ENCODE data around the gene PLA2G2F.
"Not testable (repeated sequence)": the region's sequence is repeated elsewhere in the genome, so short reads cannot be mapped to it uniquely, and the experiment has no call there.

Gene PLA2G2F

DNA sequence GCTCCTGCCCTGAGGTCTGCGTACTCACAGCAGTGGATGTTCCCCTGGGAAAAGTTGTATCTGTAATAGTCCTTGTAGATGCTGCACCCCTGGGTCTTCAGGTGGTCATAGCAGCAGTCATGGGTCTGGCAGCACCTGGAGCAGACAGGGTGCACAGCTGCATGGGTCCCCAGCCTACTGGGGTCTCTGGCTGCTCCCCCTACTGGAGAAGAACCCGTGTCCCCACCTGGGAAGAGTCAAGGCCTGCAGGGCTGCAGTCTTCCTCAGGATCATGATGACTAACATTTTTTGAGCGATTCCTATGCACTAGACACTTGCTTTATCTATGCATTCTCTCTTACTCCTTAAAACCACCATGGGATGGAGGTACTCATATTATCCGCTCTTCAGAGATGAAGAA, 23.6 kb upstream of the PLA2G2F start:
- no peak for DNase-seq

DNA sequence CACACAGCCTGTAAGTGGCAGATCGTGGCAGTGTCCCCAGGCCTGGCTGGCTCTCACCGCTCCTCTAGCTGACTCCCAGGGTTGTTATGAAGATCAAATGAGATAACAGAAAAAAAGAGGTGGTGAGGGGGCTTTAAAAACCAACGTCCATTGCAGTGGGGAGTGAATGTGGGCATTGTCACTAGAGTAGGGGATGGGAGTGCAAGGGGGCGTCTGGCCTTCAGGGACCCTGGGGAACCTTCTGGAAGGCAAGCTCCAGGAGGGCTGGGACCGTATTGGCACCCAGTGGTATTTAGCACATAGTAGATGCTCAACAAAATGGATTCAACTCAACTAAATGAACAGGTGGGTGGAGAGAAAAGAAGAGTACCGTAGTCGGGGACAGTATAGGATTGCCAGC, 23.2 kb upstream of the PLA2G2F start:
- DNase-seq, result no peak

DNA sequence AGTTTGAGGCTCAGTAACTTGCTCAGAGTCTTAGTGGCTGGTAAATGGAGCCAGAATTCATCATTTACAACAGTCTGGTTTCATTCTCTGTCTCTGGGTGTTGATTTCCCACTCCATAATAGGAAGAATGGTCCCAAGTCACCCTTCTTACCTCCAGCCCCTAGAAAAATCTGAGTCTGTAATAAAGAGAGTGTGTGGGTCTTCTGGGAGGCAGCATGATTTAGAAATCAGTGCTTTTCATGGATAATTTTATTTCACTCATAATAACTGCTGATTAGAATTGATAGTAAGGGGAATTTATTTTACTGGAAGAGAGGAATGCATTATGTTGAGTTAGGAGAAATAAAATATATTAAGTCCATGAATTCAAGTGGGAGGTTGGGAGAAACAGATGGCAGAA, 21.9 kb upstream of the PLA2G2F start:
- DNase-seq, result no peak

DNA sequence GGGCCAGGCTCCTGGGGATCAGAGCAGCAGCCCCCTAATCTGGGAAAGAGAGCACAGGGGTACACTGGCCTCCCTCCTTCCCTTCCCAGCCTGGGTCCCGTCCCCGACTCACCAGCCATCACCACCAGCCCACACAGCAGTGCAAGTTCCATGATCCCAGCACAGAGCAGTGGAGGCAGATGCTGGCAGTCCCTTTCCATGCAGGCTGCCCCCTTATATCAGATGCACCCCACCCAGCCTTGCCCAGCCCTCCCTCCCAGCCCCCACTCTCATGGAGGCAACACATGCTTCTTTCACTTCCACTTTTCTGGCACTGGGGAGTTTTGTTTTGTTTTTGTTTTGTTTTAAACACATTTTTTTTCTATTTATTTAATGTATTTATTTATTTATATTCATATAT, 19.8 kb upstream of the PLA2G2F start, which contains the start of gene PLA2G2D:
Gene PLA2G2D (minus strand): TSS at position 190 of the 400 bp plus-strand sequence. CDS start 38 bp downstream, at position 152.
- DNase-seq, result no peak

DNA sequence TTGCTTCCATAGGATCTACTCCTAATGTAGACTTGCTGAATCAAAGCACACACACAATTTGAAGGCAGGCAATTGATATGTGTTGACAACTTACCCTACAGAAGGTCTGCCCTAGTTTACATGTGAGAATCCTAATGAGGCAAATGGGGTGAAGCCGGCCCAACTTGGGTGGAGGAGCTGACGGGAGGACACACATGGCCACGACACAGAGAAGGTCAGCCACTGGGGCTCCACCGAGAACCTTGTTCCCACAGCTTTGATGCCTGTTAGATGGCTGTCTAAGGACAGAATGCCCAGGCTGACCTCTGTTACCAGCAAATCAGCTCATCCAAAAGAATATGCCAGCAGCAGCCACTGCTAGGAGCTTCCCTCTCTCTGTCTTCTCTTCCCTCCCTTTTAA, 18.3 kb upstream of the PLA2G2F start:
- no peak for DNase-seq

DNA sequence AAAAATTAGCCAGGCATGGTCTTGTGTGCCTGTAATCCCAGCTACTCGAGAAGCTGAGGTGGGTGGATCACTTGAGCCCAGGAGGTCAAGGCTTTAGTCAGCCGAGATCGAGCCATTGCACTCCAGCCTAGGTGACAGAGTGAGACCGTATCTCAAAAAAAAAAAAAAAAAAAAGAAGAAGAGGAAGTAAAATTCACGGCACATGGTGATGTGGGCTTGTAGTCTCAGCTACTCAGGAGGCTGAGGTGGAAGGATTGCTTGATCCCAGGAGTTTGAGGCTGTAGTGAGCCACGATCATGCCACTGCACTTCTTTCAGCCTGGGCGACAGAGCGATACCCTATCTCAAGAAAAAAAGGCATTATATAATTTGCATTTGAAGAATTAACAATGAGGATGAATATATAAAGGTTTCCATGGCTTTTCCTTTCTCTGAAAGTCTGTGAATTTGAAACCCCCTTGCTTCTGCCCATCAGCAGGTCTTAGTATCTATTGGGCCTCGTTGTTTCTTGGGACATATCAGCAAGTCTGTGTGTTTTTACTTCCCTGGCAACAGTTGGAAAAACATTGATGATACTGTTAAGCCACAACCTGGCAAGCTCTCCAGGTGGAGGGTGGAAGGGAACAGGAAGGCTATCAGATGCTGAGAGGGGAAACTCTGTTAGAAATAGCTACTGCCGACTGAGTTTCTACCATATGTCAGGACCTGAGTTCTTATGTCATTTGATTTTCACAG, 15.2 kb upstream of the PLA2G2F start:
- no peak for DNase-seq

DNA sequence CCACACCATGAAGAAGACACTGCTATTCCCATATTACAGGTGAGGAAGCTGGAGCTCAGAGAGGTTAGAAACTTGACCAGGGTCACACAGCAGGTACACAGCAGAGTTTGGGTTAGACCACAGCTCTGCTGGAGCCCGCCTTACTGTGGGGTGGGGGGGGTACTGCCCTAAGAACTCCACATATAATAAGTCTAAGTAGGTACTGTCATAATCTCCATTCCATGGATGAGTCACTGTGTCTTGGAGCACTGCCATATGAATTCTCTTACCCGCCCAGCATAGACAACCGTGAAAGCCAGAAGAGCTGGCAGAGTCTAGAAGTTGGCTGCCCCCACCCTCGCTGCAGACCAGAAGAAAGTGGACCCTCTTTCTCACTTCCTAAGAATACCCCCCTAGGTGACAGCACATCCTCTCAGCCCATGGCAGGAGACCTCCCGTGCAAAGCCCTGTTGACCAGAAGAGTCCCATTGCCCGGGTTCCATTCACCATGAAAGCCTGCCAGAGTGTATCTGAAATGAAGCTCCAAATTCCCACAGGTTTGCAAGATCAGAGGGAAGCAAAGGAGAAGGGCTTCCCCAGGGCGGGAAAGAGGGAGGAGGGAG, 14.6 kb upstream of the PLA2G2F start:
- no peak for DNase-seq

DNA sequence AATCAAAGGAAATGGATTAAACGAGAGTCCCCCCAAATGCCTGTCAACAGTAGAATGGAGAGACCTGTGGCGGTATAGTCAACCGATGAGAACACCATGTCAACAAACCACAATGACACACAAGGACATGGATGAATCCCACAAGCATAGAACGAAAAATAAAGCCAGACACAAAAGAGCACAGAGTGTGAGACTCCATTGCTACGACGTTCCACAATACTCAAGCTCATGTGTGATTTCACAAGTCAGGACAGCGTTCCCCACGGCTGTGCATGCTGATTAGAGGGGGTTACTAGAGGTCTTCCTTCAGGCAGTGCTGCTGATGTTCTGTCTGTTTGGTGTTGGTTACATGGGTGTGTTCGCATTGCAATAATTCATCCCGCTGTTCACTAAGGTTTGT, 14.0 kb upstream of the PLA2G2F start:
- no peak for DNase-seq

DNA sequence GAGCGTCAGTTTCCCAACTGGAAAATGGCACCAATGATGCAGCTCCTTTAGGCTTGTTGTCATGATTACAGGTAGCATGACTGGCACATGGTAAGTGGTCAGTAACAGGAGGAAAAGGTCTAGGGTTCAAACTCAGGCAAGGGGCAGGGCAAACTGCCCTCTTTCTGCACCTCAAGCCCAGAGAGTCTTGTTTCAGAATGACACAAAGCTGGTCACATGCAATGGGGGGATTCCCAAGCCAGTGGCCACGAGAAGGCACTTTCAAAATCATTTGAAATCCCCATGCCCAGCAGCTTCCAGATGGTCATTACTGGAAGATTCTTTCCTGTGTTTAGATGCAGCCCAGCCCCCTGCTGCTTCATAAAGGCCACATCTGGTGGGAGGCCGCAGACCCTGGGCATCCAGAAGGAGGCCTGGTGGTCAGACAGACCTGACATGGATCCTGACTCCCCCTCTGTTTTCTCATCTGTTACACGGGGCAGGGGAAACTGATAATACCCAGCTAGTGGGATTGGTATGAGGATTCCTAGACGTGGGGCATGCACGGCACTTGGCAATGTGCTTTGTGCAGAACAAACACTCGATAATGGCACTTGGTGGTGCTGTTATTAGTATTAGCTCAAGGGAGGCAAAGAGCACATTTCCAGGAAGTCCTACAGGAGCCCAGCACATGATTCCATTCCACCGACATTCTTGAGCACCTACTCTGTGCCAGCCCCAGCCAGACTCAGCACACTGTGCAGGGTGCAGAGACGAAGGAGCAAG, 12.9 kb upstream of the PLA2G2F start:
- DNase-seq, result no peak

DNA sequence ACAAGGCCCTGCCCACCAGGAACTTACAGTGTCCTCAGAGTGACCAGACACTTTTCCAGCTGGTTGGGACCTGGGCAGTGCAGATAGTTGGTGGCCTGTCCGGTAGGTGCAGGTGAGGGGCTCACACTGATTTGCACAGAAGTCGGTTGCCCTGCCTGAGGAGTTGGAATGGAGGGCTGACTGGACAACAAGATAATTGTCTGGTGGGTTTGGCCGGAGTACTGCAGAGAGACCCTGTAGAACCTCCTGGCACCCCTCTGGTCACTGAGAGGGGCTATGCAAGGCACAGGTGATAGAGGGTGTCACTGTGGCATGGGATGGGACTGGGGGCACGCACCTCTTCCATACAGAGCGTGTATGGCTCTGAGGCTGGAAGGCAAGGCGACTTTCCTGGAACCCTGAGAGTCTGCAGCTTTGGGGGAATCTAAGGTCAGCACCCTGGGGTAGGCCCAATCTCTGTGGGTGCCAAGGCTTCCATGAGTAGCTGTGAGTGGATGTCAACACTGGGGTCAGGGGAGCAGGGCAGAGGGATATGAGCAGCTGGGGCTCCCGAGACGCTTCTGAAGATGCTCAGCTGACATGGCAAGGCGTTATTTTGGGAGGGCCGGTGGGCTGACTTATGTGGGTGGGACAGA, 12.2 kb upstream of the PLA2G2F start:
- no peak for DNase-seq

DNA sequence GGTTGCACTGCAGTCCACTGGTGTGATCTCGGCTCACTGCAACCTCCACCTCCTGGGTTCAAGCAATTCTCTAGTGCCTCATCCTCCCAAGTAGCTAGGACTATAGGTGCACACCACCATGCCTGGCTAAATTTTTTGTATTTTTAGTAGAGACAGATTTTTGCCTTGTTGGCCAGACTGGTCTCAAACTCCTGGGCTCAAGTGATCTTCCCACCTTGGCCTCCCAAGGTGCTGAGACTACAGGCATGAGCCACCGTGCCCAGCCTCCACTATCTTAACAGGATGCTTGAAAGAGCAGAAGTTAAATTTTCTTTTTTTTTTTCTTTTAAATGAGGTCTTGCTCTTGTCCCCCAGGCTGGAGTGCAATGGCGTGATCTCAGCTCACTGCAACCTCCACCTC, 8.6 kb upstream of the PLA2G2F start:
- DNase-seq, result not testable (repeated sequence)

DNA sequence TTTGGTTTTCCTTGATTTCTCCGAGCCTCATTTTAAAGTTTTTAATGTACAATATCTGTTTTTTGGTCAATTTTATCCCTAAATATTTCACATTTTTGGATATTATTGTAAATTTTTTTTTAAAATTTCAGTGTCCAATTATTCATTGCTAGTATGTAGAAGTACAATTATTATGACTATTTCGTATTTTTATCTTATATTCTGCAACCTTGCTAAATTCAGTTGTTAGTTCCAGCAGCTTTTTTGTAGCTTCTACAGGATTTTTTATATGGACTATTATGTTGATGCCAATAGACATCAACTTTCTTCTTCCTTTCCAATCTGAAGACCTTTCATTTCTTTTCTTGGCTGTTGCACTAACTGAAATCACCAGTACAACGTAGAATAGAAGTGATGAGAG, 4.1 kb upstream of the PLA2G2F start:
- DNase-seq, result no peak

DNA sequence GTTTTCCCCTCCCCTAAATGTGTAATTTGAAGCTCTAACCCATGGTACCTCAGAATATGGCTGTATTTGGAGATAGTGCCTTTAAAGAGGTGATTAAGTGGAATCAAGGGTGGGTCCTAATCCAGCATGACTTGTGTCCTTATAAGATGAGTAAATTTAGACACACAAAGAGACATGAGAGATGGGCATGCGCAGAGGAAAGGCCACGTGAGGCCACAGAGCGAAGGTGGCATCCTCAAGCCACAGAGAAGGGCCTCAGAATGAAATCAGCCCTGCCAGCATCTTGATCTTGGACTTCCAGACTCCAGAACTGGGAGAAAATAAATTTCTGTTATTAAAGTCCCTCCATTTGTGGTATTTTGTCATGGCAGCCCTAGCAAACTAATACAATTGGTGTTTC, 2.9 kb upstream of the PLA2G2F start:
- DNase-seq, result no peak

DNA sequence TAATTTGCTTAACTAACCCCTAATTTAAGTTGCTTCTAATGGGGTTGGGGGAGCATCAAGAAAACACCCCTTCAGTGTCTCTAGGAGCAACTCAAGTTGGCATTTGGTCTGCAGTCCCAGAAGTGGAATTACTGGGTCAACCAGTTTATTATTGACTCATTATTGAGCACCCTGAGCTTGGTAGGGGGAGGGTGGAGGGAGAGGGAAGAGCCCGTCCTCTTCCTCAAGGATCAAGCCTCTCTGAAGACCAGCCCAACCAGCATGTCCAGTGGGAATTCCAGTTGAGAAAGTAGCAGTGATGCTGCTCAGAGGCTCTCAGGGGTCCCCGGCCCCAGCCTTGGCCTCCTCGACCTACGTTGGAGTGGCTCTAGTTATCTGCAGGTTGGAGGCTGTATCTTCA, 2.1 kb upstream of the PLA2G2F start:
- DNase-seq, result no peak

DNA sequence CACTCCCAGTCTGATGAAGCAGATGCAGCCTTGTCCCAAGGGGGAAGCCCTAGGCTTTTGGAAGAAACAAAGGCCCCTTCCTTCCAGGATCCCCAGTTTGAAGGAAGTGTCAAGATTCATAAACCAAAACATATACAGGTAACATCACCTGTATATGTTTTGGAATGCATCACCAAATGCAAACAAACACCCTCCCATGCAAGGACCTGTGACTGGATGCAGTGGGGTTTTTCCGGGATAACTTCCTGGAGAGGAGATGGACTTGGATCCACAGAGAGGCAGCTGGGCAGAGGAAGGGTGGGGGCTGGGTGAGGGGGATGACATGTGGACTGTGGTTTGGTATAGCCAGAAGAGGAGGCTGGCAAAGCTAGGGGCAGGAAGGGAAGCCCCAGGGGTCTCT, 1.5 kb upstream of the PLA2G2F start:
- no peak for DNase-seq

DNA sequence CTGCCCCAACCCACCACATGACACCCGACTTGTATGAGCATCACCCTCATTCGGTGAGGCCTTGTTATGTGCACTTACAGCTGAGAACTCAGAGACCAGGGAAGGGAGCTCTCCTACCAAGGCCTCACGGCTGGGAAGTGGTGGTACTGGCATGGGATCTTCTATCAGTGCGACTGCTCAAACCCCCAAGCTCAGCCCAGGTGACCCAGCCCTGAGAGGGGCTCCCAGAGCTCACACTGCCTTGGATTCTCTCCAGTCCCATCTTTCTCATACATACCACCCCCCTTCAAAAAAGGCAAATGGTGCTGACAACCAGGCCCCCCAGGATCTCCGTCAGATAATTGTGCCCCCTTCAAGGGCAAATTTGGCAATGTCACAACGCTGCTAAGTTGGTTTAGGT, 777 bp upstream of the PLA2G2F start:
- no peak for DNase-seq

DNA sequence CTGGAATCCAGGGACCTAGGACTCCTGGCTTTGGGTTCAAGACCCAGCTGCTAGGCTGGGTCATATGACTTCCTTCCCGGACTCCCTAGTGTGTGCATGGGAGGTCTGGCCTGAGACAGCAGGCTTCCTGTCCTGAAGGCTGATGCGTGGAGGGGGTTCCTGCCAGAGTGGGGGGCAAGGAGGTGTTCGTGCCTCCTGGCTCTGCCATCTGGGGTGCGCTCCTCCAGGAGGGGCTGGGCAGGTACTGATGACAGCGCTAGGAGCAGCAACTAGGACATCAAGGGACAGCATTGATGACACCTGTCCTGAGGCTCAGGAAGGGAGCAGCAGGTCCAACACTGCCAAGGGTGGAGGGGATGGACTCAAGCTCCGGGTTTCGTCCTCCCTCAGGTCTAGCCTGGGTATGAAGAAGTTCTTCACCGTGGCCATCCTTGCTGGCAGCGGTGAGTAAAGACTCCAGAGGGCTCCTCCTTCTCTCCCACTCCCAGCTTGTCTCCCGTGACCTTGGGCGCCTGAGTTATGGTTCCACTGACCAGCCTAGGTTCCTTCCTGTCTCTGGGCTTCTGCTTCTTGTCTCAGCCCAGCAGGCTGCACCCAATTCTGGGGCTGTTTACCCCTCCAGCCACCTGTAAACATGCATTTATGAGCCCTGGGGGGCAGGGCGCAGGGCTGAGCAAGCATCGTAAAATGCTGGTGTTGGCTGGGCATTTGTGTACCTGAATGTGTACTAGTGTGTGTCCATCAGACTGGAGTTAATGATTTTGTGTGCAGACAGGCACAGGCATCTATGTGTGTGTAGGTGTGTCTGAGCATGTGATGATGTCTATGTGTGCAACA, 871 bp downstream of the PLA2G2F start:
- no peak for DNase-seq

DNA sequence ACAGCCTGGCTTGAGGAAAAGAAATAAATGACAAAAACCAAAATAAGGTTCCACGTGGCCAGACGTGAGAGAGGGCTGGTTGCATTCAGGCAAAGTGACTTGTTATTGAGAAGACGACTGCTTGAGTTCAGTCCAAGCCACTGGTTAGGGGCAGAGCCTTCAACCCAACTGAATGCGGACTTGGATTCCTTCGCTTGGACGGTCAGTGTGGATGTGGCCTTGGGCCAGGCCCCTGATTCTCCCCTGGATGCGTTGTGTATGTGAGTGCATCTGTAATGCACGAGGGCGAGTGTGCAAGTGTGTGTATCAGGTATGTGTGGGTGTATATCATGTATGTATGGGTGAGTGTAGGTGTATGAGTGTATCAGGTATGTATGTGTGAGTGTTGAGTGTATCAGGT, 1.9 kb downstream of the PLA2G2F start:
- no peak for DNase-seq

DNA sequence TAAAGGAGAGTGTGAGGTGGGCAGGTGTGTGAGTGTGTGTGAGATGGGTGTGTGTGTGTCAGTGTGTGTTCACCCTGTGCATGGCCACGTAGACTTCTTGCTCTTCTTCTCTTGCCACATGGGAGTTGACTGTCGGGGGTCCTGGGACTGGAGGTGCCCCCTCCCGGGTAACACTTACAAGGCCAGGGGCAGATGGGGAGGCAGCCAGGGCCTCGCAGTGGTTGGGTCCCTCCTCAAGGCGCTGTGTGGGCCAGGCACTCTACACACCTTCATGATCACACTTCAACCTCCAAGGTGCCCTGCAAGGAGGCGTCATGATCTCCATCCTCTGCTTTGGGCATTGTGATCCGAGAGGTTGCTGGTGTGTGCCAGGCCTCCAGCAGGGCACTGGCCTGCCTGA, 2.3 kb downstream of the PLA2G2F start:
- no peak for DNase-seq

DNA sequence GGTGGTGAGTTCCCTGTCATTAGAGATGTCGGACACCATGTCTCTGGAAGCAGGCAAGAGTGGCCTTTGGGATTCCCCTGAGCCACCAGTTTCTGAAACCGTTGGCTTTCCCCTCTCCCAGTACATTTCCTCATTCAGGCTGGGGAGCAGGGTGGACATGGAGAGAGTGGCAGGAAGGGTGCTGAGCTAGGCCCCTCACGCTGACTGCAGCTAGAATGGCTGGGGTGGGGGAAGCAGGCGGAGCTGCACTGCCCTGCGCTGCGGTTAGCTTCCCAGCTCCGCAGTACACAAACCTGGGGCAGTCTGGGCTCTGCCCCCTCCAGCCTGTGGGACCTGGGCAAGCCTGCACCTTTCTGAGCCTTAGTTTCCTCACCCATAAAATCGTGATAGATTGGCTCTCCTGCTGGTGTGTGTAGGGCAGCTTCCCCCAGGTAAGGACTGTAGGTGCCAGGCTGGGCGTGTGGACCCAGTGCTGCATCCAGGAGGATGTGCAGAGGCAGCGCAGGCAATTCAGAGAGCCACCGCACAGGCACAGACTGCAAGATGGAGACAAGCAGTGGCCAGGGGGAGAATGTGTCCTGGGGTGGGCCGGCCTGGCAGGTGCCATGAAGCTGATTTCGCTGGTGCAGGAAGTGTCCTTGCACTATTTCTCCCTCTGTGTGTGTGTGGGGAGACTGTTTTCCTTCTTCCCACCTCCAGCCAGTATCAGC, 3.0 kb downstream of the PLA2G2F start:
- no peak for DNase-seq

DNA sequence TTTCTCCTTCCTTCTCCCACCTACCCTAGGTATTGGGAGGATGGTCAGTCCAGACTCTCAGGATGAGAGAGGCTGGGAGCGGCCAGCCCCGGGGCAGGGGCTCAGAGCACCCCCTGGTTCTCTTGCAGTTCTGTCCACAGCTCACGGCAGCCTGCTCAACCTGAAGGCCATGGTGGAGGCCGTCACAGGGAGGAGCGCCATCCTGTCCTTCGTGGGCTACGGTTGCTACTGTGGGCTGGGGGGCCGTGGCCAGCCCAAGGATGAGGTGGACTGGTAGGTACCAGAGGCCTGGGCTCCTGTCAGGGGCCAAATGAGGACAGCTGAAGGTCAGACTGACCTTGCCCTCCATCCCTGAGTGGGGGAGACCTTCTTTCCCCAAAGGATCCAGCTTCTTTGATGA, 4.2 kb downstream of the PLA2G2F start:
- no peak for DNase-seq
